Thyroid gland (tissue), 4 donors: ENCODE results near the gene BABAM1. TPM values are rescaled to one million over a fixed set of nuclear protein-coding genes. Genes with fewer than 3 reads are reported as not detected.

Experiments used
- DNase-seq, 2 donors: peaks; one replicate each; pipeline ENCODE4 v3.0.0-alpha.2; 2019
- H3K27ac ChIP-seq, 3 donors: fragments of 200-600 bp; sonication (generic); 1 replicate in 2 of 3; 2 replicates in 1 of 3; pipeline ENCODE4 v1.5.1; 2016 to 2019; ENCODE audit warnings: mild to moderate bottlenecking in 1 of 3, moderate library complexity in 1 of 3
- H3K27me3 ChIP-seq: fragments of 200-600 bp; sonication (generic); one replicate; pipeline ENCODE4 v1.5.1; 2019
- H3K36me3 ChIP-seq, 2 donors: fragments of 200-600 bp; sonication (generic); one replicate each; pipeline ENCODE4 v1.5.1; 2016 to 2019
- H3K4me1 ChIP-seq, 2 donors: fragments of 200-600 bp; sonication (generic); one replicate each; pipeline ENCODE4 v1.5.1; 2017 to 2019
- H3K4me3 ChIP-seq, 3 donors: fragments of 200-600 bp; sonication (generic); replicated peaks in 1 of 3; 1 replicate in 2 of 3; 2 replicates in 1 of 3; pipeline ENCODE4 v1.5.1; 2016; ENCODE audit warnings: mild to moderate bottlenecking in 1 of 3
- H3K9me3 ChIP-seq: fragments of 200-600 bp; sonication (generic); one replicate; pipeline ENCODE4 v1.5.1; 2017
- CTCF ChIP-seq, 6 experiments: fragments of 200-600 bp in 3 of 6; fragments of 450-650 bp in 3 of 6; sonication (generic) in 3 of 6; IDR thresholded peaks; one replicate each; pipeline ENCODE4 v1.5.1; 2016 to 2019; ENCODE audit warnings: antibody characterized with exemption in 6 of 6, mild to moderate bottlenecking in 2 of 6, inconsistent platforms in 1 of 6, moderate library complexity in 1 of 6
- POLR2A ChIP-seq, 2 donors: fragments of 450-650 bp; IDR thresholded peaks; one replicate each; pipeline ENCODE4 v1.6.1; 2017; ENCODE audit warnings: antibody characterized with exemption in 2 of 2, mild to moderate bottlenecking in 2 of 2, moderate library complexity in 1 of 2
- WGBS, 2 donors: methylation state at CpG; one replicate each; pipeline ENCODE4 v1.1.5; 2017; 5-methylcytosine and 5-hydroxymethylcytosine counted together
- intact Hi-C: fragments of 100-400 bp; cut with DNase I; formaldehyde crosslinking; loops from one replicate; pipeline ENCODE4 v1.15.1; 2023
- total RNA-seq, 4 donors: library from RNA; depleted of rRNA; stranded (reverse); fragments of >200 nt; gene quantifications; one replicate each; pipeline ENCODE4 v1.2.3, GENCODE V29; 2016

BABAM1 gene
- total RNA-seq, 4 donors from 2014 or later, result 49.6 to 87.5 (median 71.1) TPM

GRCh38 chr19:17324357-17325114 lies 57.3 kb downstream of the BABAM1 start:
- DNase-seq, result no peak
- H3K4me3 ChIP-seq, result no peak overlapping the region
- H3K27ac ChIP-seq, result no peak overlapping the region
- no peaks in the 10 kb centered on the region for H3K27me3 ChIP-seq
- peaks cover 10 to 22% of the 10 kb centered on the region in 2 donors for H3K4me1 ChIP-seq
- WGBS, 2 donors, result 95% methylated on average over 9 to 16 of the region's 28 CpGs
- H3K36me3 ChIP-seq, result peaks cover 11 to 23% of the 10 kb centered on the region in 2 donors
- TF ChIP-seq CTCF (IDR thresholded peaks at IDR 0.05) (no peak), POLR2A (IDR thresholded peaks at IDR 0.05) (no peak)
- intact Hi-C loops, result no loop called here
- no peaks in the 10 kb centered on the region for H3K9me3 ChIP-seq

GRCh38 chr19:17325133-17325532 lies 57.9 kb downstream of the BABAM1 start:
- Histone ChIP-seq H3K36me3 (peaks cover 5 to 17% of the 10 kb centered on the region in 2 donors), H3K9me3 (no peaks in the 10 kb centered on the region), H3K27me3 (no peaks in the 10 kb centered on the region), H3K27ac (no peak overlapping the region), H3K4me1 (peaks cover 10 to 22% of the 10 kb centered on the region in 2 donors), H3K4me3 (no peak overlapping the region)
- intact Hi-C loops, result no loop called here
- TF ChIP-seq CTCF (IDR thresholded peaks at IDR 0.05) (no peak), POLR2A (IDR thresholded peaks at IDR 0.05) (no peak)
- no peak for DNase-seq
- 98 to 99% methylated on average over 8 to 15 of the region's 20 CpGs for WGBS, 2 donors

- no peak overlapping the region for H3K4me3 ChIP-seq
- WGBS, 2 donors, result 82 to 83% methylated on average over 17 of the region's 17 CpGs
- H3K27ac ChIP-seq, result no peak overlapping the region
- H3K27me3 ChIP-seq, result no peaks in the 10 kb centered on the region
- no peaks in the 10 kb centered on the region for H3K9me3 ChIP-seq
- DNase-seq, result peak; percentile 24 to 31
- intact Hi-C loops, result no loop called here
- H3K4me1 ChIP-seq, result peaks cover 10 to 22% of the 10 kb centered on the region in 2 donors
- no peak for TF ChIP-seq CTCF (IDR thresholded peaks at IDR 0.05)
- TF ChIP-seq POLR2A (IDR thresholded peaks at IDR 0.05), result no peak
- peaks cover 0 to 9% of the 10 kb centered on the region in 2 donors for H3K36me3 ChIP-seq
These were observed 58.8 kb downstream of the BABAM1 start for GRCh38 chr19:17325881-17326594.

- no peak overlapping the region for H3K27ac ChIP-seq
- peaks cover 0 to 4% of the 10 kb centered on the region in 2 donors for H3K36me3 ChIP-seq
- intact Hi-C loops, result no loop called here
- TF ChIP-seq CTCF (IDR thresholded peaks at IDR 0.05) (no peak), POLR2A (IDR thresholded peaks at IDR 0.05) (no peak)
- H3K9me3 ChIP-seq, result no peaks in the 10 kb centered on the region
- 81 to 84% methylated on average over 9 to 11 of the region's 11 CpGs for WGBS, 2 donors
- peaks cover 10 to 22% of the 10 kb centered on the region in 2 donors for H3K4me1 ChIP-seq
- DNase-seq, result no peak
- H3K4me3 ChIP-seq, result no peak overlapping the region
- H3K27me3 ChIP-seq, result no peaks in the 10 kb centered on the region
These were observed 59.3 kb downstream of the BABAM1 start for GRCh38 chr19:17326595-17326966.
